Lung (tissue), 12 donors: Measurements from ENCODE around the gene OR4D9. TPM values are rescaled to one million over a fixed set of nuclear protein-coding genes. Genes with fewer than 3 reads are reported as not detected.
A peak's percentile ranks its signal among the peaks of the same experiment; 100 is the strongest.

Experiments used
- ATAC-seq: fragments of 200-7000 bp; cut with Tn5 transposase; one replicate; pipeline ENCODE4 v1.9.1; 2020; ENCODE audit warnings: moderate number of reproducible peaks; ENCODE audit not compliant: insufficient read depth, low FRiP score
- DNase-seq, 3 donors: peaks; one replicate each; pipeline ENCODE4 v3.0.0-alpha.2; 2013 to 2017
- H3K27ac ChIP-seq, 2 donors: one replicate each; pipeline ENCODE4 v1.5.1; 2013; ENCODE audit warnings: mild to moderate bottlenecking in 2 of 2, moderate library complexity in 2 of 2, control low read depth in 1 of 2, inconsistent platforms in 1 of 2, low read depth in 1 of 2, low read length in 1 of 2
- H3K27me3 ChIP-seq, 3 donors: one replicate each; pipeline ENCODE4 v1.5.1; 2013; ENCODE audit warnings: low read length in 2 of 3; ENCODE audit not compliant: control insufficient read depth in 3 of 3, insufficient read depth in 3 of 3
- H3K36me3 ChIP-seq, 4 donors: one replicate each; pipeline ENCODE4 v1.5.1; 2013; ENCODE audit warnings: low read length in 4 of 4, mild to moderate bottlenecking in 1 of 4, moderate library complexity in 1 of 4; ENCODE audit not compliant: control insufficient read depth in 4 of 4, insufficient read depth in 4 of 4
- H3K4me1 ChIP-seq, 5 donors: one replicate each; pipeline ENCODE4 v1.5.1; 2013; ENCODE audit warnings: low read length in 5 of 5, mild to moderate bottlenecking in 2 of 5, moderate library complexity in 1 of 5; ENCODE audit not compliant: control insufficient read depth in 5 of 5, insufficient read depth in 5 of 5
- H3K4me3 ChIP-seq: one replicate; pipeline ENCODE4 v1.5.1; 2013; ENCODE audit warnings: mild to moderate bottlenecking, control low read depth, moderate library complexity
- H3K9ac ChIP-seq, 2 donors: one replicate each; pipeline ENCODE4 v1.5.1; 2013; ENCODE audit warnings: low read length in 2 of 2, control low read depth in 1 of 2; ENCODE audit not compliant: insufficient read depth in 1 of 2
- H3K9me3 ChIP-seq, 4 donors: one replicate each; pipeline ENCODE4 v1.5.1; 2013; ENCODE audit warnings: low read length in 3 of 4, mild to moderate bottlenecking in 1 of 4, moderate library complexity in 1 of 4; ENCODE audit not compliant: control insufficient read depth in 4 of 4, insufficient read depth in 3 of 4
- WGBS, 2 donors: extraction: QIAGEN DNeasy Blood & Tissue Kit; methylation state at CpG; one replicate each; pipeline ENCODE4 v1.1.7; 2013; 5-methylcytosine and 5-hydroxymethylcytosine counted together
- polyA plus RNA-seq, 2 donors: library from polyadenylated mRNA; stranded (reverse); fragments of 200-250 nt; gene quantifications; one replicate each; pipeline ENCODE4 v1.2.1, GENCODE V29; 2013
- total RNA-seq, 2 donors: library from RNA; depleted of rRNA in 1 of 2; stranded (reverse); fragments of >200 nt in 1 of 2; gene quantifications; one replicate each; pipeline ENCODE4 v1.2.1, GENCODE V29; 2014 to 2021
- TF ChIP-seq, protein P1 (sequence below): IDR thresholded peaks from 2 replicates; pipeline ENCODE4 v1.5.1; 2012; ENCODE audit warnings: mild to moderate bottlenecking; ENCODE audit errors: control extremely low read depth, extremely low read depth
- donor health status: control.
- donor health status: control.
- donor health status: Bipolar disorder and iron deficiency.
- donor health status: healthy.
- donor health status: DM: yes; HTN: yes; CAD: no.

OR4D9 gene
- total and polyA plus RNA-seq, 4 donors, result not detected

DNA sequence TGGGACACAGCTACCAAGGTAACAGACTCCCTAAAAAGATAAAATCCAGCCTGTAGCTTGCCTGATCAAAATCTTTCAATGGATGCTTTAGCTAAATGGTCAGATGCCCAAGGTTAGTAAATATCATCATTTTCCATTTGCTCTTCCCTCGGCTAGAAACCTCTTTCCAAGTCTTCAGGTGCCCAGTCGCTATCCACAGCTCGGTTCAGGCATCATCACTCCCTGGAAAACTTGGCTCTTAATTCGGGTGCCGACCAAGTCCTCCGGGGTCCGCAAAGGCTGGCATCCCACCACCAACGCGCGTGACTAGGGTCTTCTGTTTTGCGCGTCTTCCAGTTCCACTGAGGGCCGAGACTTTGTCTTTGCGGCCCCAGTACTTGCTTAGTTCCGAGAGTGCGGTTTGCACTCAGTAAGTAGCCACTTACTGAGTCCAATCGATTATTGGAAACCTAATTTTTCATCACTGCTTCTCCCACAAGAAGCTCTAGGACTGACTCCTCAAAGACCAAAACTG lies 44.3 kb downstream of the OR4D9 start:
- TF ChIP-seq, protein P1, sequence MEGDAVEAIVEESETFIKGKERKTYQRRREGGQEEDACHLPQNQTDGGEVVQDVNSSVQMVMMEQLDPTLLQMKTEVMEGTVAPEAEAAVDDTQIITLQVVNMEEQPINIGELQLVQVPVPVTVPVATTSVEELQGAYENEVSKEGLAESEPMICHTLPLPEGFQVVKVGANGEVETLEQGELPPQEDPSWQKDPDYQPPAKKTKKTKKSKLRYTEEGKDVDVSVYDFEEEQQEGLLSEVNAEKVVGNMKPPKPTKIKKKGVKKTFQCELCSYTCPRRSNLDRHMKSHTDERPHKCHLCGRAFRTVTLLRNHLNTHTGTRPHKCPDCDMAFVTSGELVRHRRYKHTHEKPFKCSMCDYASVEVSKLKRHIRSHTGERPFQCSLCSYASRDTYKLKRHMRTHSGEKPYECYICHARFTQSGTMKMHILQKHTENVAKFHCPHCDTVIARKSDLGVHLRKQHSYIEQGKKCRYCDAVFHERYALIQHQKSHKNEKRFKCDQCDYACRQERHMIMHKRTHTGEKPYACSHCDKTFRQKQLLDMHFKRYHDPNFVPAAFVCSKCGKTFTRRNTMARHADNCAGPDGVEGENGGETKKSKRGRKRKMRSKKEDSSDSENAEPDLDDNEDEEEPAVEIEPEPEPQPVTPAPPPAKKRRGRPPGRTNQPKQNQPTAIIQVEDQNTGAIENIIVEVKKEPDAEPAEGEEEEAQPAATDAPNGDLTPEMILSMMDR, result no peak
- H3K36me3 ChIP-seq, result no peaks in the 10 kb centered on the region
- no peak overlapping the region for H3K4me3 ChIP-seq
- peaks cover 0 to 10% (median 0%) of the 10 kb centered on the region in 5 donors for H3K4me1 ChIP-seq
- H3K27me3 ChIP-seq, result peaks cover 0 to 13% (median 8%) of the 10 kb centered on the region in 3 donors
- H3K9me3 ChIP-seq, result no peaks in the 10 kb centered on the region
- ATAC-seq (no peak), DNase-seq (no peak)
- WGBS, 2 donors, result 14 to 25% methylated on average over 17 of the region's 17 CpGs
- H3K9ac ChIP-seq, result peak overlapping the region; percentile 1 to 87
- H3K27ac ChIP-seq, result no peak overlapping the region

DNA sequence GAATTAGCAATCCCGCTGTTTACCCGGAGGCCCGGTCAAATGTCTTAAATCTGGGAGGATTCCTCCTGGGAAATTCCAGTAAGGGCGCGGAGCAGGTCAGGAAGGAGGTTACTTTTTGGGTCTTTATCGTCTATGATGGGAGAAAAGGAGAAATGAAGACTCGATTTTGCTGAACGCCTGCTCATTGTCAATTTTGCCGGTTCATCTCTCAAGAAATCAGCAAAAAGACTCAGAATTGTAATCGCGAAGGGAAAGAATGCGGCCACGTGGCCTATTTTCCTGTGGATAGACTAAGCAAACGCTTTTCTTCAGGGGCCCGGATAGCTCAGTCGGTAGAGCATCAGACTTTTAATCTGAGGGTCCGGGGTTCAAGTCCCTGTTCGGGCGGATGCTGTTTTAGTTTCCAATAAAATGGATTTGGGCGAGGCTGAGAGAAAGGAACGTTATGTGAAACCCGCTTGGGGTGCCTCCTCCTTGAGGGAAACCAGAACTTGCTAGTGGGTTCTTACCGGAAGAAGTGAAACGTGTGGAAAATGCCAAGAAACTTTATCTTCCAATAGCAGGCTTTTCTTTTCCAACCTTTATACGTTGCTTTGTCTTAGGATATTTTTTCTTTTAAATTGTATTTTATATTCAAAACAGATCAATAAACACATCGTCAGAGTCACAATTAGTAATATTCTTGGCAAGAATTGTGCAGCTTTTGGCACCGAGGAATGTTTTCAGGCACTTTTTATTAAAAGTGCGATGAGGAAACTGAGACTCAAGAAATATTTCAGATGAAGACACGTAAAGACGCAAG lies 45.0 kb downstream of the OR4D9 start:
- peaks cover 0 to 10% (median 0%) of the 10 kb centered on the region in 5 donors for H3K4me1 ChIP-seq
- H3K27ac ChIP-seq, result peak overlapping the region in 1 of 2 donors; percentile 35
- DNase-seq, result peak; percentile 81 to 87 (median 83)
- no peaks in the 10 kb centered on the region for H3K9me3 ChIP-seq
- peak overlapping the region; percentile 1 to 87 for H3K9ac ChIP-seq
- 5 to 10% methylated on average over 30 of the region's 30 CpGs for WGBS, 2 donors
- no peak overlapping the region for H3K4me3 ChIP-seq
- peak; percentile 44 for ATAC-seq
- no peaks in the 10 kb centered on the region for H3K36me3 ChIP-seq
- TF ChIP-seq, protein P1, result no peak
- H3K27me3 ChIP-seq, result peaks cover 0 to 13% (median 8%) of the 10 kb centered on the region in 3 donors

DNA sequence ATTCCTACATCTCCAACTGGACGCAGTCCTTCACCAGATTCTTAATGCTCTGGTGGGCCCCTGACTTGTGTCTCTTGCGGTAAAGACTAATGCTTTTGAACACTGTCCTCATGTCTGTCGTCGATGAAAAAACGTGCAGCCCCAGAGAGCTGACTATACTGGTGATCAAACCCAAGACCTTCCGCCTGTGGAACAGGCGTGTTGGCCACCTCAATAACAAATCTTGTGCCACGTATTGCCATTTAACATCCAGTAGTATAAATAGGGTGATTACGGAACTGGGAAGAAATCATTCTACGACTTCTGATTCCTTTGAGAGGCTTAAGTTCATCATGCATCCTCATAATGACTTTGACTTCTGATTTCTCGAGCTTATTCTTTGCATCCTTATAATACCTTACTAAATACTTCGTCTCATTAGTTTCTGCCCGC lies 45.6 kb downstream of the OR4D9 start:
- TF ChIP-seq, protein P1, result no peak
- Histone ChIP-seq H3K27ac (peak overlapping the region in 1 of 2 donors; percentile 11), H3K4me1 (peaks cover 0 to 8% (median 0%) of the 10 kb centered on the region in 5 donors), H3K9me3 (no peaks in the 10 kb centered on the region), H3K27me3 (peaks cover 0 to 13% (median 8%) of the 10 kb centered on the region in 3 donors), H3K36me3 (no peaks in the 10 kb centered on the region), H3K9ac (no peak overlapping the region), H3K4me3 (no peak overlapping the region)
- 17% methylated on average over 13 of the region's 13 CpGs for WGBS, 2 donors
- ATAC-seq (no peak), DNase-seq (peak in 1 of 3 donors; percentile 49)
